Measurements from ENCODE around the gene INTS3.

Gene INTS3

DNA sequence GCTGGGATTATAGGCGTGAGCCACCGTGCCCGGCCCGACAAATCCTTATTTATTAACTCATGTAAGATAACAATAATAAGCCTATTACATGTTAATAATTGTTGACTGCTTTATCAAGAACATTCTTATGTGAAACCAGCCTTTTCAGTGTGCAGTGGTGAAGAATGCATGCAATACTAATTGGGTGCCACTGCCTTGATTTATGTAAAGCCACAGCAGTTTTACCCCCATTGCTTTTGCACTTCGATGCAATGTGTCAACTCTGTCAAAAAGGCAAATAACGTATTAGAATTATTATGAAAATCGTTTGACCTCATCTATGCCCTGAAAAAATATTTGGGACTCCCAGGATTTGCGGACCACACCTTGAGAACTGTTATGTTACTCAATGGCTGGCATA lies 31.1 kb upstream of the INTS3 start:
- no peaks in the 10 kb centered on the region for H3K36me3 ChIP-seq (ENCODE audit: insufficient read depth)
- no peak overlapping the region for H3K9ac ChIP-seq
- TF ChIP-seq, protein P1, sequence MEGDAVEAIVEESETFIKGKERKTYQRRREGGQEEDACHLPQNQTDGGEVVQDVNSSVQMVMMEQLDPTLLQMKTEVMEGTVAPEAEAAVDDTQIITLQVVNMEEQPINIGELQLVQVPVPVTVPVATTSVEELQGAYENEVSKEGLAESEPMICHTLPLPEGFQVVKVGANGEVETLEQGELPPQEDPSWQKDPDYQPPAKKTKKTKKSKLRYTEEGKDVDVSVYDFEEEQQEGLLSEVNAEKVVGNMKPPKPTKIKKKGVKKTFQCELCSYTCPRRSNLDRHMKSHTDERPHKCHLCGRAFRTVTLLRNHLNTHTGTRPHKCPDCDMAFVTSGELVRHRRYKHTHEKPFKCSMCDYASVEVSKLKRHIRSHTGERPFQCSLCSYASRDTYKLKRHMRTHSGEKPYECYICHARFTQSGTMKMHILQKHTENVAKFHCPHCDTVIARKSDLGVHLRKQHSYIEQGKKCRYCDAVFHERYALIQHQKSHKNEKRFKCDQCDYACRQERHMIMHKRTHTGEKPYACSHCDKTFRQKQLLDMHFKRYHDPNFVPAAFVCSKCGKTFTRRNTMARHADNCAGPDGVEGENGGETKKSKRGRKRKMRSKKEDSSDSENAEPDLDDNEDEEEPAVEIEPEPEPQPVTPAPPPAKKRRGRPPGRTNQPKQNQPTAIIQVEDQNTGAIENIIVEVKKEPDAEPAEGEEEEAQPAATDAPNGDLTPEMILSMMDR (conservative IDR thresholded peaks at IDR 0.05; ENCODE audit: low read depth, low read length), result no peak
- H3K27me3 ChIP-seq (ENCODE audit: insufficient read depth, low read depth), result no peaks in the 10 kb centered on the region
- no peaks in the 10 kb centered on the region for H4K20me1 ChIP-seq (ENCODE audit: insufficient read depth)
- H3K27ac ChIP-seq, result no peak overlapping the region
- no peak overlapping the region for H3K4me3 ChIP-seq (IDR thresholded peaks at IDR 0.05; ENCODE audit: insufficient read depth, low read depth, low read length)
- H3K4me2 ChIP-seq, result no peak overlapping the region
- H3K4me1 ChIP-seq (ENCODE audit: low read depth, poor library complexity, severe bottlenecking), result no peaks in the 10 kb centered on the region
- H2AFZ ChIP-seq (ENCODE audit: low read depth), result no peak overlapping the region
- no peaks in the 10 kb centered on the region for H3K79me2 ChIP-seq (ENCODE audit: insufficient read depth, low read depth)

DNA sequence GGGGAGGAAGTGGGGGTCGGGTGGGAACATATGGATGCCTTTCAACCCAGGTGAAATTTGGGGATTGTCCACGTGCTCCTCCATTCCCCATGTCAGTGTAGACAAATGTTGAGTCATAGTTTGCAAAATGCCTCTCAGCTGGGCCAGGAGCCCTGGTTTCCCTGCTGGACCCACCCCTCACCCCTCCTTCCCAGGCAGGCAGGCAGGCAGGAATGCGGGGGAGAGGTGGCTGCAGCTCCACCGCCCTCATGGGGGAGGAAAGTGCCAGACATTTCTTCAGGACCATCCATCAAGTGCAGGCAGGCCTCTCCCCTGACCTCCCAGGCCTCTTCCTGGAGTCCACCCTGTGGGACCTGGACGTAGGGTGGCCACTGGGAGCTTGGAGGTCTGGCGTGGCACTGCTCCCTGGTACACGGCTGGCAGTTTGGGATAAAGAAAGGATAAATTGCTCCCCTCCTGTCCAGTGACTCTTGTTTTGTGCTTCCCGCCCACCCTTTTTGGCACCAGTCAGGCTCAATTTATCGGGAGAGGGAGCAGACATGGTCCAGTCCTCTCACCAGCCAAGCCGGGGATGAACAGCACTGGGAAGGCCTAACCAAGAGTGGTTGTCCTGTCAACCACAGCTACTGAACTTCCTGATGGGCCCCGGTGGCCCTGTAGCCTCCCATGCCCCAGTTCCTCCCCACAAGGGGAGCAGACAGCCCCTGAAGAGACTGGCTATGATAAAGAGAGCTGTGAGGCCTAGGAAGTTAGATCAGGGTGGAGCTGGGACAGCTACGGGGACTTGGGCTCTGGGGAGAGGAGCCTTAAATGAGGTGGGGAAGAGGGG lies 30.4 kb upstream of the INTS3 start:
- H3K9ac ChIP-seq, result no peak overlapping the region
- TF ChIP-seq, protein P1 (conservative IDR thresholded peaks at IDR 0.05; ENCODE audit: low read depth, low read length), result no peak
- no peak overlapping the region for H3K27ac ChIP-seq
- H3K4me1 ChIP-seq (ENCODE audit: low read depth, poor library complexity, severe bottlenecking), result no peaks in the 10 kb centered on the region
- no peaks in the 10 kb centered on the region for H3K79me2 ChIP-seq (ENCODE audit: insufficient read depth, low read depth)
- no peaks in the 10 kb centered on the region for H3K27me3 ChIP-seq (ENCODE audit: insufficient read depth, low read depth)
- H3K4me3 ChIP-seq (IDR thresholded peaks at IDR 0.05; ENCODE audit: insufficient read depth, low read depth, low read length), result no peak overlapping the region
- H2AFZ ChIP-seq (ENCODE audit: low read depth), result no peak overlapping the region
- H3K36me3 ChIP-seq (ENCODE audit: insufficient read depth), result no peaks in the 10 kb centered on the region
- no peak overlapping the region for H3K4me2 ChIP-seq
- no peaks in the 10 kb centered on the region for H4K20me1 ChIP-seq (ENCODE audit: insufficient read depth)

DNA sequence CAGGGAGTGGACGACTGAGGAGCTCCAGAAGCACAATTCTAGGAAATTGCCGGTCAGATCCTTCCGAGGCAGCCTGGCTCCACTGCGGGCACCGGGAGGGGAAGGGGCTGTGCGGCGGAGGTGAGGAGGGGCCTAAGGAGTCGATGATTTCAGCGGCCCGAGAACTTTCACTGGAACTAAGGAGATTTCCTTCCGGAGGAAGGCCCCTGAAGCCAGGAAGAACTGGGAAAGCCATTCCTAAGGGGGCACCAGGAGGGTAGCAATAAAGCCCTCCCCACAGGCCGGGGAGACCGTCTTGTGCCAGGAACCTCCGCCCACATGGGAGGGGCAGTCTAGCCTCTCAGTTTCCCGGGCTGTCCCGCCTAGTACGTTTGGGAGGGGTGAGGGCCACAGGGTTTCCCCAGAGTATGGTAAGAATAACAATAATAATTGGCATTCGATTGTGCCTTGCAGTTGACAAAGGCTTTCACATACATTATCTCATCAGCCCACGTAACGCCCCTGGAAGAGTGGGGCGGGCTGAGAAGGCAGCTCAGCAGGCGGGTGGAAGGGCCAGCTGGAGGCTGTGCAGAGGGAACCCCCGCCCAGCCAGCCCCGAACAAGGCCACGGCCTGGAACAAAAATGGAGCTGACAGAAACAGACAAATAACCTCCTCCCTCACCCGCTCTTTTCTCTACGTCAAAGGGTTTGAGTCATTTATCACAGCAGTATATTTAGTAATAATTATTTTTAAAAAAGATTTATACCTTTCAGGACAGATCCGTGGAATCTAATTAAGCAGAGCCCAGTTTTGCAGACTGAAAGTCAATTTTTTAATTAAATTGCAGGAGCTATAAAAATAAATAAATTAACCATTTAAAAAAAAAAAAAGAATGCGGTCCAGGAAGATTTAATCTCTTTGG lies 29.6 kb upstream of the INTS3 start:
- Histone ChIP-seq H2AFZ (ENCODE audit: low read depth) (no peak overlapping the region), H3K36me3 (ENCODE audit: insufficient read depth) (no peaks in the 10 kb centered on the region), H3K4me2 (no peak overlapping the region)

DNA sequence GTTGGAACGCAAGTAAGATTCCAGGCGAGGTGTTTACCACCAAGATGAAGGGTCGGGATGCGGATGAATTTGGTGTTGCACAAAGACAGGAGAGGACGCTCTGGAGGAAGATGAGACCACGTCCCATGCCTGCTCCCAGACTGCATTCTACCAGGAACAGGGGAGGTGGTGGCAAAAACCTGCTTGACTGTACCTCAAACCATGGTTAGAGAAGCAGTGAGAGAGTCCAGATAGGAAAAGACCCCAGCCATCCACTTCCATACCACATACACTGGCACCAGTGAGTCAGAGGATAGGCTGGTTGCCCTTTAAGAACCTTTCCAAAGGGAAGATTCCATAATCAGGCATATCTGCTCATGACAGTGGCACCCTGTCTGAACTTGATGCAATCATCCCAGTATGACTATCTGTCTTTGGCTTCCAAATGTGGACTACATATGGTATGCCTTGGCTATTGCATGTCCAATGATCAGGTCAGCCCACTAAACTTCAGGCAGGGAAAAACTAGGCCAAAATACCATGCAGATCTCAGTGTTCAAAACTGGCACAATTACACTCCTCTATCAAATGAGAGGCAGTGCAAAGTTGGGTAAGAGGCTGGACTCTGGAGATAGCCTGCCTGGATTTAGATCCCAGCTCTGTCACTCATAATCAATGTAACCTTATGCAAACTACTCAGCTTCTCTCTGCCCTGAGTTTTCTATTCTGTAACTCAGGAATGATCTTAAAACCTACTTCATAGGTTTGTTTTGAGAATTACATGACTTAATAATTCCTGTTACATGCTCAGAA lies 28.7 kb upstream of the INTS3 start:
- Histone ChIP-seq H3K9ac (no peak overlapping the region), H3K4me2 (no peak overlapping the region), H4K20me1 (ENCODE audit: insufficient read depth) (no peaks in the 10 kb centered on the region), H3K27ac (no peak overlapping the region), H3K4me1 (ENCODE audit: low read depth, poor library complexity, severe bottlenecking) (no peaks in the 10 kb centered on the region), H2AFZ (ENCODE audit: low read depth) (no peak overlapping the region), H3K36me3 (ENCODE audit: insufficient read depth) (no peaks in the 10 kb centered on the region), H3K79me2 (ENCODE audit: insufficient read depth, low read depth) (no peaks in the 10 kb centered on the region), H3K27me3 (ENCODE audit: insufficient read depth, low read depth) (no peaks in the 10 kb centered on the region), H3K4me3 (IDR thresholded peaks at IDR 0.05; ENCODE audit: insufficient read depth, low read depth, low read length) (no peak overlapping the region)
- TF ChIP-seq, protein P1 (conservative IDR thresholded peaks at IDR 0.05; ENCODE audit: low read depth, low read length), result no peak

More for the DNA sequence above, 29.6 kb upstream of the INTS3 start:
- TF ChIP-seq, protein P1 (conservative IDR thresholded peaks at IDR 0.05; ENCODE audit: low read depth, low read length), result no peak
- no peaks in the 10 kb centered on the region for H3K79me2 ChIP-seq (ENCODE audit: insufficient read depth, low read depth)
- H3K27ac ChIP-seq, result no peak overlapping the region
- no peaks in the 10 kb centered on the region for H3K27me3 ChIP-seq (ENCODE audit: insufficient read depth, low read depth)
- no peak overlapping the region for H3K4me3 ChIP-seq (IDR thresholded peaks at IDR 0.05; ENCODE audit: insufficient read depth, low read depth, low read length)
- no peaks in the 10 kb centered on the region for H3K4me1 ChIP-seq (ENCODE audit: low read depth, poor library complexity, severe bottlenecking)
- H4K20me1 ChIP-seq (ENCODE audit: insufficient read depth), result no peaks in the 10 kb centered on the region
- no peak overlapping the region for H3K9ac ChIP-seq
